Right lobe of liver (tissue), 6 donors: Measurements from ENCODE around the gene FOXR2. TPM values are rescaled to one million over a fixed set of nuclear protein-coding genes. Genes with fewer than 3 reads are reported as not detected.

ENCODE experiments used
- ATAC-seq, 4 donors: fragments of 200-7000 bp; cut with Tn5 transposase; one replicate each; pipeline ENCODE4 v1.9.1; 2020; ENCODE audit warnings: mild to moderate bottlenecking in 4 of 4, moderate library complexity in 4 of 4
- DNase-seq, 3 donors: peaks; one replicate each; pipeline ENCODE4 v3.0.0-alpha.2; 2020
- H3K27ac ChIP-seq, 3 donors: fragments of 200-600 bp; one replicate each; pipeline ENCODE4 v1.8.0; 2022
- H3K27me3 ChIP-seq, 2 donors: fragments of 200-600 bp; one replicate each; pipeline ENCODE4 v1.8.0; 2022
- H3K36me3 ChIP-seq, 4 donors: fragments of 200-600 bp; sonication (generic) in 1 of 4; one replicate each; pipeline versions ENCODE4 v1.5.1 to v1.8.0; 2017 to 2022; ENCODE audit warnings: control low read depth in 1 of 4
- H3K4me1 ChIP-seq, 4 donors: fragments of 200-600 bp; sonication (generic) in 1 of 4; one replicate each; pipeline versions ENCODE4 v1.5.1 to v1.8.0; 2017 to 2022; ENCODE audit warnings: control low read depth in 1 of 4
- H3K4me3 ChIP-seq, 3 donors: fragments of 200-600 bp; one replicate each; pipeline ENCODE4 v1.8.0; 2022
- H3K9me3 ChIP-seq, 4 donors: fragments of 200-600 bp; sonication (generic) in 1 of 4; one replicate each; pipeline versions ENCODE4 v1.5.1 to v1.8.0; 2017 to 2022; ENCODE audit warnings: control low read depth in 1 of 4
- CTCF ChIP-seq, 4 donors: fragments of 200-600 bp in 3 of 4; fragments of 450-650 bp in 1 of 4; IDR thresholded peaks; one replicate each; pipeline versions ENCODE4 v1.5.1 to v1.8.0; 2016 to 2022; ENCODE audit warnings: antibody characterized with exemption in 4 of 4, mild to moderate bottlenecking in 2 of 4
- POLR2A ChIP-seq: fragments of 450-650 bp; IDR thresholded peaks from one replicate; pipeline ENCODE4 v1.6.1; 2017; ENCODE audit warnings: antibody characterized with exemption, mild to moderate bottlenecking
- WGBS: methylation state at CpG from one replicate; pipeline ENCODE4 v1.1.6; 2018; ENCODE audit warnings: low coverage, low lambda C conversion rate; ENCODE audit not compliant: insufficient coverage; ENCODE audit errors: missing lambda C conversion rate; 5-methylcytosine and 5-hydroxymethylcytosine counted together
- intact Hi-C, 2 donors: fragments of 100-400 bp; cut with DNase I; formaldehyde crosslinking; loops; one replicate each; pipeline versions ENCODE4 v1.11.2 to v1.14.1; 2022
- long read RNA-seq: library from polyadenylated mRNA; unstranded; transcript quantifications from one replicate; pipeline ENCODE4 v2.0.0, GENCODE V29; 2019
- total RNA-seq, 6 experiments: library from RNA; depleted of rRNA in 2 of 6; stranded (reverse); fragments of >200 nt in 2 of 6; fragmentation: NEBNext Ultra II Directional in 3 of 6; extraction: Animal tissue kit (Norgen Biotek cat#: 25700) in 3 of 6; gene quantifications; one replicate each; pipeline versions ENCODE4 v1.1.0 to v1.2.4, GENCODE V29; 2016 to 2023
- donor health status: DM: no; HTN: yes; CAD: no.
- donor health status: DM: no; HTN: no; CAD: no.
- donor health status: DM: no; HTN: no; CAD: no.
- donor health status: DM: no; HTN: yes; CAD: no.
- donor health status: DM: no; HTN: yes; CAD: no.

FOXR2 gene, protein sequence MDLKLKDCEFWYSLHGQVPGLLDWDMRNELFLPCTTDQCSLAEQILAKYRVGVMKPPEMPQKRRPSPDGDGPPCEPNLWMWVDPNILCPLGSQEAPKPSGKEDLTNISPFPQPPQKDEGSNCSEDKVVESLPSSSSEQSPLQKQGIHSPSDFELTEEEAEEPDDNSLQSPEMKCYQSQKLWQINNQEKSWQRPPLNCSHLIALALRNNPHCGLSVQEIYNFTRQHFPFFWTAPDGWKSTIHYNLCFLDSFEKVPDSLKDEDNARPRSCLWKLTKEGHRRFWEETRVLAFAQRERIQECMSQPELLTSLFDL
- total RNA-seq: not detected
- long read RNA-seq: 0 reads

GRCh38 chrX:55623100-55623499 lies at the start of gene FOXR2:
Gene FOXR2 (plus strand): TSS chrX:55623400. CDS start chrX:55623712, 312 bp downstream.
- Histone ChIP-seq H3K4me3 (no peak within 1 kb of the TSS), H3K27ac (no peak within 1 kb of the TSS), H3K9me3 (no peaks in the 10 kb centered on the region), H3K27me3 (no peaks in the 10 kb centered on the region), H3K4me1 (peaks cover 0 to 5% (median 0%) of the 10 kb centered on the region in 4 donors), H3K36me3 (no peaks in the 10 kb centered on the region)
- DNase-seq: no peak
- TF ChIP-seq POLR2A: no peak
- no peak for TF ChIP-seq CTCF (IDR thresholded peaks at IDR 0.05)
- 86% methylated on average over 1 of the region's 1 CpG for WGBS
- intact Hi-C loops: no loop called here
- no peak for ATAC-seq

- Histone ChIP-seq H3K27ac (no peak overlapping the region), H3K4me1 (no peaks in the 10 kb centered on the region), H3K36me3 (no peaks in the 10 kb centered on the region), H3K9me3 (no peaks in the 10 kb centered on the region), H3K27me3 (peaks cover 0 to 5% of the 10 kb centered on the region in 2 donors), H3K4me3 (no peak overlapping the region)
- intact Hi-C loops: no loop called here
- TF ChIP-seq CTCF (IDR thresholded peaks at IDR 0.05) (no peak), POLR2A (no peak)
- no peak for DNase-seq
- ATAC-seq: no peak
Observed at GRCh38 chrX:55579115-55579514, 44.1 kb upstream of the FOXR2 start.

DNA sequence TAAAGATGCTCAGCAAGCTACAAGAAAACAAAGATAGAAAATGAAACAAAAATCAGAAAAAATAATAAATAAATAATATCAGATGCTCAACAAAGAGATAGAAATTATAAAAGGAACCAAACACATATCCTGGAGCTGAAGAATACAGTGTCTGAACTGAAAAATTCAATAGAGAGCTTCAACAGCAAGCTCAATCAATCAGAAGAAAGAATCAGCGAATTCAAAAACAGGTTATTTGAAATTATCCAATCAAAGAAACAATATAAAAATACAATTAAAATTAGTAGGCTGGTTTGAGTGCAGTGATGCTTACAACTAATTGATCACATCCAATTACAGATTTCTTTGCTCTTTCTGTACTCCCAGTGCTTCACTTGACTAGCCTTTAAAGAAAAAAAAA lies 40.8 kb upstream of the FOXR2 start:
- no peaks in the 10 kb centered on the region for H3K4me1 ChIP-seq
- no peak overlapping the region for H3K27ac ChIP-seq
- H3K27me3 ChIP-seq: peaks cover 0 to 5% of the 10 kb centered on the region in 2 donors
- TF ChIP-seq POLR2A (no peak), CTCF (IDR thresholded peaks at IDR 0.05) (no peak)
- DNase-seq: no peak
- WGBS: 50% methylated on average over 1 of the region's 1 CpG
- no peaks in the 10 kb centered on the region for H3K9me3 ChIP-seq
- no peak overlapping the region for H3K4me3 ChIP-seq
- H3K36me3 ChIP-seq: no peaks in the 10 kb centered on the region
- intact Hi-C loops: no loop called here
- ATAC-seq: no peak

DNA sequence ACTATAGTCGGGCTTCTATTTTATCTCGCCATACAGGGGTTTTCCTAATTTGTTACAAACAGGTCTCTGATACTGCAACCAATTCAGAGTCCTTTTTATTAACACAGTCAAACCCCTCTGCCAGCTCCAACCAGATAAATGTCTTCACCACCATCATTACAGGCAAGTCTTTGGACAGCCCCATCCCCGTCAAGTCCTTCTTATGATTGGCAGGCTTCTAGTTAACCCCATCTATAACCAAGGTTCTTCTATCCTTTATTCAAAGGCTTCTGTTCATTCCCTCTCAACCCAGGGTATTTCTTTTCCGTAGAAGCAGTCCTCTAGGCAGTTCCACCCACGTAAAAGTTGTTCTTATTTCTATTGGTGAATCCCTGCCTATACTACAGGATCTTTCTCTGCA lies 29.9 kb upstream of the FOXR2 start:
- H3K36me3 ChIP-seq: no peaks in the 10 kb centered on the region
- TF ChIP-seq CTCF (IDR thresholded peaks at IDR 0.05) (no peak), POLR2A (no peak)
- no peak overlapping the region for H3K27ac ChIP-seq
- no peaks in the 10 kb centered on the region for H3K9me3 ChIP-seq
- H3K4me3 ChIP-seq: no peak overlapping the region
- DNase-seq (no peak), ATAC-seq (no peak)
- H3K27me3 ChIP-seq: no peaks in the 10 kb centered on the region
- no peaks in the 10 kb centered on the region for H3K4me1 ChIP-seq
- 55% methylated on average over 5 of the region's 5 CpGs for WGBS
- intact Hi-C loops: no loop called here
